HFF-Myc (cell line): ENCODE measurements around the gene ZDHHC9.

Experiments
- DNase-seq: peaks from one replicate; pipeline ENCODE4 v3.0.0-alpha.2; 2011; ENCODE audit warnings: low read depth; ENCODE audit errors: extremely low read depth
- H3K4me3 ChIP-seq: replicated peaks from 2 replicates; pipeline ENCODE4 v1.5.1; 2011; ENCODE audit warnings: low read depth, mild to moderate bottlenecking, control low read depth, low read length
- CTCF ChIP-seq: IDR thresholded peaks from 2 replicates; pipeline ENCODE4 v1.5.1; 2012; ENCODE audit warnings: mild to moderate bottlenecking, low read depth, low read length, control low read depth; ENCODE audit errors: missing control alignments

ZDHHC9 gene

GRCh38 chrX:129833153-129833990, 10.3 kb downstream of the ZDHHC9 start:
- TF ChIP-seq CTCF: no peak
- H3K4me3 ChIP-seq: no peak overlapping the region
- no peak for DNase-seq

- TF ChIP-seq CTCF: no peak
- no peak overlapping the region for H3K4me3 ChIP-seq
- DNase-seq: no peak
Observed at GRCh38 chrX:129831091-129831885, 12.4 kb downstream of the ZDHHC9 start.

- TF ChIP-seq CTCF: no peak
- DNase-seq: no peak
- H3K4me3 ChIP-seq: no peak overlapping the region
Observed at GRCh38 chrX:129830494-129830893, 13.2 kb downstream of the ZDHHC9 start.

- H3K4me3 ChIP-seq: no peak overlapping the region
- no peak for TF ChIP-seq CTCF
- no peak for DNase-seq
Observed at GRCh38 chrX:129825746-129826505, 17.8 kb downstream of the ZDHHC9 start.

GRCh38 chrX:129824620-129825019, 19.1 kb downstream of the ZDHHC9 start:
- no peak for TF ChIP-seq CTCF
- DNase-seq: no peak

GRCh38 chrX:129823522-129823921, 20.2 kb downstream of the ZDHHC9 start:
- TF ChIP-seq CTCF: no peak
- no peak for DNase-seq

More at GRCh38 chrX:129824620-129825019, 19.1 kb downstream of the ZDHHC9 start:
- H3K4me3 ChIP-seq: no peak overlapping the region

More at GRCh38 chrX:129823522-129823921, 20.2 kb downstream of the ZDHHC9 start:
- no peak overlapping the region for H3K4me3 ChIP-seq
